NCI-H2227 treated with DMSO at 0.1 percent for 48 hours (cell line): ENCODE measurements around the gene CXCL6.

Source experiments
- DNase-seq: peaks from one replicate; lab custom pipeline; 2025; lab: John Stamatoyannopoulos, UW

The CXCL6 gene

DNA sequence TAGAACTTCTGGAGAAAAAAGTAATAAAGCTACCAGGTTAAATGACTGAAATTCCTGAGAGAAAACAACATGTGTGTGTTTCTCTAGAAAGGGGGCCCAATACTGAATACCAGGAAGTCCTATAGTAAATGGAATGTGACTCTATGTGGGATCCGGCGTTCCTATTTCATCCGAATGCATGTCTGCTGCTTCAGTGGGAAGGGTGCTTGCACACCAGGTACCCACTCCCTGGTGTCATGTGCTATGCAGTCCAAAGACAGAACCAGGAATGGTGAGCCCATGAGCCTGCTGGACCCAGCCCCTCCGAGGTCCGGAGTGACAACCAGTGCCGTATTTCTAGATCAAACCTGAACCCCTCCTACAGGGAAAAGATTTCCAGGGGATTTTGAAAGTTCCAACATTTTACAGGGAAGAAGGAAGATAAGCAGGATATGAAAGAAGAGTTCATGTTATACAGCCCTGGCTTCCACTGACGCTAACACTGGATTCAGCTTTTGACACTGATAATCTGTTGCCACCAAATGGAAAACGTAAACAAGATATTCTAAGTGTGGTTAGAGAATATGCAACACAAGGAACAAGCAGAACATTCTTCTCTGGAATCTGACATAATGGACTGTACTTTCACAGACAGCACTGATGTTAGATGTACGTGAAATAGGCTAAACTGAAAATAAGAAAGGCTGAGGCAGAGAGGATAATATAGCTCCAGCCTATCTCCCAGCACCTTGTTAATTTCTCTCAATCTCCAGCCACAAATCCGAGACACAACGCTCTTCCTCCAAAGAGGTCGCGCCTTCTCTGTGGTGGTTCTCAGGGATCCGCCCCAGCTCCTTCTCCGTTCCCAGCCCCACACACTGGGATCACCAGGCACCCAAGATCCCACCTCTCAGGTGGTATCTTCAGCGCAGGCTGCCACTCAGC, 32.0 kb downstream of the CXCL6 start:
- no peak for DNase-seq

DNA sequence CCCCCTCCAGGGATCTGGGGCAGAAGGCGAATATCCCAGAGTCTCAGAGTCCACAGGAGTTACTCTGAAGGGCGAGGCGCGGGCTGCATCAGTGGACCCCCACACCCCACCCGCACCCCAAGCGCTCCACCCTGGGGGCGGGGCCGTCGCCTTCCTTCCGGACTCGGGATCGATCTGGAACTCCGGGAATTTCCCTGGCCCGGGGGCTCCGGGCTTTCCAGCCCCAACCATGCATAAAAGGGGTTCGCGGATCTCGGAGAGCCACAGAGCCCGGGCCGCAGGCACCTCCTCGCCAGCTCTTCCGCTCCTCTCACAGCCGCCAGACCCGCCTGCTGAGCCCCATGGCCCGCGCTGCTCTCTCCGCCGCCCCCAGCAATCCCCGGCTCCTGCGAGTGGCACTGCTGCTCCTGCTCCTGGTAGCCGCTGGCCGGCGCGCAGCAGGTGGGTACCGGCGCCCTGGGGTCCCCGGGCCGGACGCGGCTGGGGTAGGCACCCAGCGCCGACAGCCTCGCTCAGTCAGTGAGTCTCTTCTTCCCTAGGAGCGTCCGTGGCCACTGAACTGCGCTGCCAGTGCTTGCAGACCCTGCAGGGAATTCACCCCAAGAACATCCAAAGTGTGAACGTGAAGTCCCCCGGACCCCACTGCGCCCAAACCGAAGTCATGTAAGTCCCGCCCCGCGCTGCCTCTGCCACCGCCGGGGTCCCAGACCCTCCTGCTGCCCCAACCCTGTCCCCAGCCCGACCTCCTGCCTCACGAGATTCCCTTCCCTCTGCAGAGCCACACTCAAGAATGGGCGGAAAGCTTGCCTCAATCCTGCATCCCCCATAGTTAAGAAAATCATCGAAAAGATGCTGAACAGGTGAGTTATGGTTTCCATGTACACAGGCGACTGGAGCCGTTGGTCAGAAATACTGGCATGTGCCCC, 32.9 kb downstream of the CXCL6 start, which contains the start of gene CXCL1:
Gene CXCL1 (plus strand): TSS at position 264 of the 926 bp plus-strand sequence. CDS start 78 bp downstream, at position 342.
- DNase-seq, result no peak

DNA sequence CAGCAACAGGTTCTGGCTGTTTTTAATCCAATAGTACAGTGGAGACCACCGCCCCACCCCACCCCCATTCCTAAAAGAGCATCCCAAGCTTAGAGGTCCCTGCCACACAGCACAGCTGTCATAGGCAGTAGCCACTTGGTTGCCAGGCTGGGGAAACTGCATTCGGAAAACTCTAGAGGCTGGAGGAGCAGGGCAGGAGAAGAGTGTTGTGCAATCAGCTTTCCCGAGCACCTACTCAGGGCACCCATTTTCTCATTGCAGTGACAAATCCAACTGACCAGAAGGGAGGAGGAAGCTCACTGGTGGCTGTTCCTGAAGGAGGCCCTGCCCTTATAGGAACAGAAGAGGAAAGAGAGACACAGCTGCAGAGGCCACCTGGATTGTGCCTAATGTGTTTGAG, 33.8 kb downstream of the CXCL6 start:
- DNase-seq, result no peak

DNA sequence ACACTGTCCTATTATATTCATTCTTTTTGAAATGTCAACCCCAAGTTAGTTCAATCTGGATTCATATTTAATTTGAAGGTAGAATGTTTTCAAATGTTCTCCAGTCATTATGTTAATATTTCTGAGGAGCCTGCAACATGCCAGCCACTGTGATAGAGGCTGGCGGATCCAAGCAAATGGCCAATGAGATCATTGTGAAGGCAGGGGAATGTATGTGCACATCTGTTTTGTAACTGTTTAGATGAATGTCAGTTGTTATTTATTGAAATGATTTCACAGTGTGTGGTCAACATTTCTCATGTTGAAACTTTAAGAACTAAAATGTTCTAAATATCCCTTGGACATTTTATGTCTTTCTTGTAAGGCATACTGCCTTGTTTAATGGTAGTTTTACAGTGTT, 34.3 kb downstream of the CXCL6 start:
- DNase-seq, result no peak

DNA sequence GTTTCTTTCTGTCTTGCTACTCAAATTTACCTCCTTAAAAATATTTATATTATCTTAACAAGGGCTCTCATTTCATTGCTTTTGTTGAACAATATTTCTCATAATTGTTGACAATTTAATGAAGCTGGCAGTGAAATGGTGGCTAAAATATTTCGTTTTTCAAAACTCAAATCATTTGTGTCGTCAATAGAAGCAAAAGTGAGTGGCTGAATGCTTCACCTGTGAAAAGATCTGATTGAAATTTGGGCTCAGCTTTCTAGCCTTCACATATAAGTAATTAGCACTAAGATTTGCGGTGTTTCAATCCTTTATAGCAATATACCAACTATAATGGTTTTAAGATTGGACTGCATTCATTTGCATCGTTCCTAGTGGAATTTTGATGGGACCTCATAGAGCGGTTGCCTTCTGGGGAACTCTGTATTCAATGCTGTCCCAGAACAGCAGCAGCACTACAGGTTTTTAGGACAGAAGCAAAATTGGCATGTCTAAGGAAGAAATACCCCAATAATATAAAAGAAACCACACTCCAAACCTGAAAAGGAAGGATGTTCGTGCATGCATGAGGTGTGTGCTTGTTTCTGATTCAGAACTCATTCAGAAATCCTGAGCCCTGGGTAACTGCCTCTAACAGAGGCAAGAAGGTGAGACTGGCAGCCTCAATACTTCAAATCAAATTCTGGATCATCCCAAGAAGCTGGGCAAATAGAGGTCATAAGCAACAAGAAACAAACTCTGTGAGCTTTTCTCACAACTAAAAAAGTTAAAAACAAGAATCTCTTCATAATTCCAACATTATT, 35.2 kb downstream of the CXCL6 start:
- no peak for DNase-seq

DNA sequence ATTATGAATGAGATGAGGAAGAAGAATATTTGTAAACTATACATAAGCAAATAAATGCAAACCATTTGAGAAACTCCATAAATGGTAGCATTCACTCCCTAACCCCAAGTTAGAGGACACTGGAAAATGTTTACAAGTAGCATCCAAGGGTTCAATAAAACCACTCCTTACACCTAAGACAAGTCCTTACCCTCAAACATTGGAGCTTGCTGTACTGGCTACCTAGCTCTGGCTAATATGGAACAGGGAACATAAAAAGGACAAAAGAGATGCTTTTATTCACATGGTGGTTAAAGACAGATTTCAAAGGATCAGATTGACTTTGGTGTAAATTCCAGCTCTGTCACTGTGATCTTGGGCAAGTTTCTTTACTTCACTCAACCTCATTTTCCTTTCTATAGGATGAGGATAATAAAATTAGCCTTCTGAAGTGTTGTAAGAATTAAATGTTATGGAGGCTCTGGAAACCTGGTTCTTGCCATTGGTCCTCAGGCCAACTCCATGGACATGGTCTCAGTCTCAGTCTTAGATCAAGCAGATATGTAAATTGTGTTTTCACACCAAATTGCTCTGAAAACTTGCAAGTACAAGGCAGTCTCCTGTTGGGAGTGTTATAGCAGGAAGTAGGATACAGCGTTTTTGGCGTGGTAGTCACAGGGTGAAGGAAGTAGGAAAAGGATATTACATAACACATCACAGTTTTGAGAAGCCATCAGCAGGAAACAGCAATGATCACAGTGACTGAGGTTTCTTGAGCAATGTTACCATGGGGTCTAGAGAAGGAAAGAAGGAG, 36.0 kb downstream of the CXCL6 start:
- DNase-seq, result no peak

DNA sequence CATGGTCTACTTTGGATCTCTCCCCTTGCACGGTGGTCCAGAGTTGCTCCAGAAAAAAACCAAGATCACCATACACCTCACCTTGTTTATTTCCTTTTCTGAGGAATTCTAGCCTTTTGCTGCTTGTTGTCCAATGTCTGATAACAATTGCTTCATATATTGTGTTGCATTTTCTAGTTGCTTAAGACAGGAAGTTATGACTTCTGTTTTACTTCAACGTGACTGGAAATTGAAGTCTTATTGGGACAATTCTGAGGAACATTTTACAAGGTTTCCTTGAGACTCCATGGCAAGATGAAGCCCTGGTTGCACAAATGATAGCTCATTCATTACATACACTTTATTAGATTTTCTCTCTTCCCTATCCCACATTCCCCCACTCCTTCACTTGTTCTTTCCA, 37.9 kb downstream of the CXCL6 start:
- DNase-seq, result no peak

DNA sequence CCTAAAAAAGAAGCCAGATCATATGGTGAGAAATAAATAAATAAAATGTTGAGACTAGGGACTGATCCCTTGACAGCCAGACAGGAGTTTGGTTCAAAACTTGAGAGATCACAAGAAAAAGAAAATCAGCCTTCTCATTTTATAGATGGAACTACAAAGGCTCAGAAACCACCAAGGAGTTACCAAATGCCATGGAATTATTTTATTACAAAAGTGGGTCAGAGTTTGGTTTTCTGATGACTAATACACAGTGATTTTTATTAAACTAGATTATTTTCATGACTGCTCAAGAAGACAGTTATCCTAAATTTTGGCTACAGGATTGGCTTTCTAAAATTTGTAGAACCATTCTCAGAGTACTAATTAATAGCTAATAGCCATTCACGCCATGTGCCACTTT, 38.9 kb downstream of the CXCL6 start:
- DNase-seq, result no peak

DNA sequence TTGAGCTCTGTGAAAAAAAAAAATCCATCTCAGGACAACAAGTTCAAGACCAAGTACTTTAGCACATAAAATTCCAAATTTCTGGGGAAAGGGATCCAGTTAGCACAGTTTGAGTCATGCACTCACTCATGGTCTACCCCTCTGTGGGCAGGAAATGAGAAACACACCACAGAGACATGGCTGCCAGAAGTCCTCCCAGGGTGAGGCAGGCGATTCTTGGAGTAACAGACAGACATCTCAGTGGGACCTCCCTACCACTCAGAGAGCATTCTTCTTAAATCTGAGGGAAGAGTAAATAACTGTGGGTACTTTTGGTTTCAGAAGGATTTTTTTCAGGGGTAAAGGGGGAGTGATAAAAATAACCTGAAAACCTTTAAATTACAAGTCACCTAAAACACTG, 46.8 kb downstream of the CXCL6 start:
- no peak for DNase-seq

DNA sequence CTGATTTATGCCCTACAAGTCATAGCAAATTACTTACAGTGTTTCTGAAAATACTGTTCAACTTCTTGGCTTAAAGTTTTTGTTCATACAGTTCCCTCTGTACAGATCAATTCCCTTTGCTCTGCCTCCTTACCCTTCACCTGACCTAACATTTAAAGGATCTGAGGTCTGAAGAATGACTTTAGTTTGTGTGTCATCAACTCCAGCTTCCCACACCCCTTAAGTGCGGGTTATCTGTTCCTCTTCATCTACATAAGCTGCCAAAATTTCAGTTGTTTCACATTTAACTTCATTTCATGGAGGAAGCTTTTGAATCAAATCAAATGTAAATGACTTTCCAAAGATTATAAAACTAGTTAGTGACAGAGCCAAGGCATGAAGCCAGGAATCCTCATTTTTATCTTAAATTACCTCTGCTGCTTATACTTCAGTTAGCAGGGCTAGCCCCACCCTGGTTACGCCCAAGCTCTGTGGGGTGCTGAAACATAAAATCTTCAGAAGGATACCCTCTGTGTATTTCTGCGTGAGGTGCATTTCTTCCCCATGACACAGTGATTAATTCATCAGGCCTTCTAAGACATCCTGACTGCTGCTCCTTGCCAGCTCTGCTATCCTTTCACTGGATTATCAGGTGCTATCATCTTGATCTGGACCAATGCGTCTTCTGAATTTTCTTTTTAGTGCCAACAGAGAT, 49.2 kb downstream of the CXCL6 start:
- DNase-seq, result no peak
